Measurements from ENCODE around the gene B3GAT1. TPM values are rescaled to one million over a fixed set of nuclear protein-coding genes. Genes with fewer than 3 reads are reported as not detected.

Gene B3GAT1
- total RNA-seq, 1 donor, result not detected

DNA sequence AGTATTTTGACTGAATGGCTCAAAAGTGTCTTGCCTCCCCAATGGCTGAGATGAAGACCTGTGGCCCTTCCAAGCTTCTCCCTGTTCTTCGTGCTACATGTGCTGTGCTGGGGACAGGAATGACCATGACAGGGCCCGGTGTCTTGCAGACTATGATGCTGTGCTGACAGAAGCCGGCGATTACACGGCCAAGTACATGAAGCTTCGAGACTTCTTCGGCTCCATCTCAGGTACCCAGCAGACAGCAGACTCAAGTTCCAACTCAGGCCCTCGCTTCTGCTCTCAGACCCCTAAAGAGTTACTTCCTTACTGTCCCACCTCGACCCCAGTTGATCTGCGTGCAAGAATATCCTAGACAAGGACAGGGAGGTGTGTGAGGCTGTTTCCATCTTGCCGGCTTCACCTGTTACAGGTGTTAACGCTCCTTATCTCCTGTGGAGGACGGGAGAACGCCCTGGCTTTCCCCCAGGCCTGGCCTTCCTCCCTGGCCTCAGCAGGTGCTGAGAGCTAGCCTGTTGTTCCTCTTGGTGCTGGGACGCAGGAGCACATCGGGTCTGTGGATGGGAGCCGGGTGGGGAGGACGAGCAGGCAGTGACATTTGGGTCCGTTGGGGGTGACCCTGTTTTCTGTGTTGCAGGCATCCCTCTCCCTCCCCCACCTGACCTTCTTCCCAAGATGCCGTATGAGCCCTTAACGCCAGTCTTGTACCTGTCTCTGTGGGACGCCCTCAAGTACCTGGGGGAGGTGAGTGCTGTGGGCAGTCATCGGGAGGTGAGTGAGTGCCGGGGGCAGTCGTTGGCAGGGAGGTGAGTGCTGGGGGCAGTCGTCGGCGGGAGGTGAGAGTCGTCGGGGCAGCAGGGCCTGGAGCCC lies 42.2 kb downstream of the B3GAT1 start:
- Histone ChIP-seq H3K4me2 (ENCODE audit: insufficient read depth, low read length) (no peak overlapping the region), H3K27ac (ENCODE audit: low read depth, low read length) (no peak overlapping the region), H3K4me3 (ENCODE audit: insufficient read depth, low read length) (no peak overlapping the region), H3K36me3 (ENCODE audit: insufficient read depth, low read length) (no peaks in the 10 kb centered on the region), H4K20me1 (ENCODE audit: insufficient read depth, low read length) (no peaks in the 10 kb centered on the region), H3K79me2 (ENCODE audit: insufficient read depth, low read length) (no peaks in the 10 kb centered on the region), H3K4me1 (ENCODE audit: insufficient read depth, low read length) (no peaks in the 10 kb centered on the region), H3K27me3 (ENCODE audit: insufficient read depth, low read length) (no peaks in the 10 kb centered on the region), H3K9me3 (ENCODE audit: low read depth, low read length) (no peaks in the 10 kb centered on the region), H2AFZ (ENCODE audit: low read length) (no peak overlapping the region)
- TF ChIP-seq, protein P1, sequence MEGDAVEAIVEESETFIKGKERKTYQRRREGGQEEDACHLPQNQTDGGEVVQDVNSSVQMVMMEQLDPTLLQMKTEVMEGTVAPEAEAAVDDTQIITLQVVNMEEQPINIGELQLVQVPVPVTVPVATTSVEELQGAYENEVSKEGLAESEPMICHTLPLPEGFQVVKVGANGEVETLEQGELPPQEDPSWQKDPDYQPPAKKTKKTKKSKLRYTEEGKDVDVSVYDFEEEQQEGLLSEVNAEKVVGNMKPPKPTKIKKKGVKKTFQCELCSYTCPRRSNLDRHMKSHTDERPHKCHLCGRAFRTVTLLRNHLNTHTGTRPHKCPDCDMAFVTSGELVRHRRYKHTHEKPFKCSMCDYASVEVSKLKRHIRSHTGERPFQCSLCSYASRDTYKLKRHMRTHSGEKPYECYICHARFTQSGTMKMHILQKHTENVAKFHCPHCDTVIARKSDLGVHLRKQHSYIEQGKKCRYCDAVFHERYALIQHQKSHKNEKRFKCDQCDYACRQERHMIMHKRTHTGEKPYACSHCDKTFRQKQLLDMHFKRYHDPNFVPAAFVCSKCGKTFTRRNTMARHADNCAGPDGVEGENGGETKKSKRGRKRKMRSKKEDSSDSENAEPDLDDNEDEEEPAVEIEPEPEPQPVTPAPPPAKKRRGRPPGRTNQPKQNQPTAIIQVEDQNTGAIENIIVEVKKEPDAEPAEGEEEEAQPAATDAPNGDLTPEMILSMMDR (IDR thresholded peaks at IDR 0.05; ENCODE audit: extremely low read depth, low read depth, low read length), result no peak
- peak; percentile 59 for DNase-seq (ENCODE audit: insufficient read length, low spot score, missing footprints)

DNA sequence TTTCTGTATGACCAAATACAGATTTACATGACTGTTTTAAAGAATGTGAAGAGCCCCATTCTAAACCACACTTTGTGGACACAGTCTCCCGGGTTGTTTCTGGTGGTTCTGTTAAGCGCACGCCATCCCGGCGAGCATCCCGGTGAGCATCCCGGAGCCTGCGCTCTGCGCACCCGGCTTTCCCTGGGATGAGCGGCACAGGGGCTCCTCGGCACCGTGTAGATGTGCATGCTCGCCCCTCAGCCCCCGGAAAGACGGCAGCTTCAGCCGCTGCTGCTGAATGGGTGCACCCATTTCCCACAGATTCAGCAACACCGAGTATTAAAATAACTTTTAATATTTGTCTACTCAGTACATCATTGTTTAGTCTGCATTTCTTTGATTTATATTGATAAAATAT lies 44.3 kb downstream of the B3GAT1 start:
- Histone ChIP-seq H3K36me3 (ENCODE audit: insufficient read depth, low read length) (no peaks in the 10 kb centered on the region), H3K4me1 (ENCODE audit: insufficient read depth, low read length) (no peaks in the 10 kb centered on the region), H3K27ac (ENCODE audit: low read depth, low read length) (no peak overlapping the region), H3K4me3 (ENCODE audit: insufficient read depth, low read length) (no peak overlapping the region), H3K27me3 (ENCODE audit: insufficient read depth, low read length) (no peaks in the 10 kb centered on the region), H3K79me2 (ENCODE audit: insufficient read depth, low read length) (no peaks in the 10 kb centered on the region), H2AFZ (ENCODE audit: low read length) (no peak overlapping the region), H3K9me3 (ENCODE audit: low read depth, low read length) (no peaks in the 10 kb centered on the region), H4K20me1 (ENCODE audit: insufficient read depth, low read length) (no peaks in the 10 kb centered on the region), H3K4me2 (ENCODE audit: insufficient read depth, low read length) (no peak overlapping the region)
- TF ChIP-seq, protein P1 (IDR thresholded peaks at IDR 0.05; ENCODE audit: extremely low read depth, low read depth, low read length), result no peak
- peak; percentile 26 for DNase-seq (ENCODE audit: insufficient read length, low spot score, missing footprints)

DNA sequence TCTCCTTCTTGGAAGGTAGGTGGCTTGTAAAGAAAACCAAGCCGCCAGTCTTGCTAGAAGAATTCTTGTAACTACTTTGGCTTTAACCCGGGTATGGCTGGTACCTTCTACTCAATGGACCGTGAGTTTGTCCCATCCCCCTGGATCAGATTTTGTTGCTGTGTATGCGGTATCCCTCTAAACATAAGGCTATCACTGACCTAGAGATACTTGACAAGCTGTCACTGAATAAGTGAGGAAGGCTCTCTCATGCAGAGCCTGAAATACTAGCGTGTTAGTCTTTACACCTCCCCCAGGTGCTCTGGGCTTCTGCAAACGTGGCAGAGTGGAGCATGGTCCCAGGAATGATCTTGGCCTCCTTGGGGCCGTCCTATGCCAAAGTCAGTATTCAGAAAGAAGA lies 45.8 kb downstream of the B3GAT1 start:
- Histone ChIP-seq H3K36me3 (ENCODE audit: insufficient read depth, low read length) (no peaks in the 10 kb centered on the region), H3K4me3 (ENCODE audit: insufficient read depth, low read length) (no peak overlapping the region), H3K27ac (ENCODE audit: low read depth, low read length) (no peak overlapping the region), H3K27me3 (ENCODE audit: insufficient read depth, low read length) (no peaks in the 10 kb centered on the region), H2AFZ (ENCODE audit: low read length) (no peak overlapping the region), H3K4me1 (ENCODE audit: insufficient read depth, low read length) (no peaks in the 10 kb centered on the region), H3K9me3 (ENCODE audit: low read depth, low read length) (no peaks in the 10 kb centered on the region), H4K20me1 (ENCODE audit: insufficient read depth, low read length) (no peaks in the 10 kb centered on the region), H3K79me2 (ENCODE audit: insufficient read depth, low read length) (no peaks in the 10 kb centered on the region), H3K4me2 (ENCODE audit: insufficient read depth, low read length) (no peak overlapping the region)
- TF ChIP-seq, protein P1 (IDR thresholded peaks at IDR 0.05; ENCODE audit: extremely low read depth, low read depth, low read length), result no peak
- DNase-seq (ENCODE audit: insufficient read length, low spot score, missing footprints), result peak; percentile 81

Measured in osteoblast (primary cell).